Loucy (cell line): ENCODE data around the gene HAP1.
A peak's percentile ranks its signal among the peaks of the same experiment; 100 is the strongest.

Experiments used
- H2AFZ ChIP-seq: fragments of 200-600 bp; sonication (generic); 2 replicates; pipeline ENCODE4 v1.6.0; 2016; ENCODE audit warnings: antibody characterized with exemption, mild to moderate bottlenecking, low read length, moderate library complexity
- H3F3A ChIP-seq: fragments of 200-600 bp; 2 replicates; pipeline ENCODE4 v1.6.0; 2016; ENCODE audit warnings: antibody characterized with exemption, low read depth, mild to moderate bottlenecking
- H3K27me3 ChIP-seq: fragments of 200-600 bp; sonication (generic); 2 replicates; pipeline ENCODE4 v1.6.1; 2014; ENCODE audit warnings: low read length, mild to moderate bottlenecking; ENCODE audit not compliant: insufficient read depth, poor library complexity, severe bottlenecking
- H3K36me3 ChIP-seq: fragments of 200-600 bp; sonication (generic); 2 replicates; pipeline ENCODE4 v1.6.1; 2016; ENCODE audit warnings: low read length; ENCODE audit not compliant: insufficient read depth
- H3K4me1 ChIP-seq: fragments of 200-600 bp; sonication (generic); 2 replicates; pipeline ENCODE4 v1.5.1; 2014; ENCODE audit warnings: low read length, mild to moderate bottlenecking; ENCODE audit not compliant: insufficient read depth, poor library complexity, severe bottlenecking
- H3K4me2 ChIP-seq: fragments of 200-600 bp; sonication (generic); 2 replicates; pipeline ENCODE4 v1.6.0; 2014; ENCODE audit warnings: antibody characterized with exemption, low read length, low read depth, mild to moderate bottlenecking; ENCODE audit not compliant: poor library complexity, severe bottlenecking
- H3K4me3 ChIP-seq: fragments of 200-600 bp; sonication (generic); 2 replicates; pipeline ENCODE4 v1.5.1; 2014; ENCODE audit warnings: low read length, mild to moderate bottlenecking, mixed read lengths; ENCODE audit not compliant: poor library complexity, severe bottlenecking
- H3K79me2 ChIP-seq: fragments of 200-600 bp; sonication (generic); 2 replicates; pipeline ENCODE4 v1.6.1; 2014; ENCODE audit warnings: low read length; ENCODE audit not compliant: insufficient read depth
- H3K9ac ChIP-seq: fragments of 200-600 bp; sonication (generic); 2 replicates; pipeline ENCODE4 v1.6.0; 2014; ENCODE audit warnings: mild to moderate bottlenecking, low read depth, low read length, moderate library complexity; ENCODE audit not compliant: poor library complexity, severe bottlenecking
- H3K9me2 ChIP-seq: fragments of 200-600 bp; sonication (generic); replicated peaks from 2 replicates; pipeline ENCODE4 v1.6.1; 2016; ENCODE audit warnings: low read depth, low read length, mixed read lengths
- H3K9me3 ChIP-seq: fragments of 200-600 bp; sonication (generic); 2 replicates; pipeline ENCODE4 v1.6.1; 2014; ENCODE audit warnings: mild to moderate bottlenecking, antibody characterized with exemption, low read length, low read depth; ENCODE audit not compliant: insufficient read depth
- H4K20me1 ChIP-seq: fragments of 200-600 bp; sonication (generic); 2 replicates; pipeline ENCODE4 v1.6.0; 2014; ENCODE audit warnings: antibody characterized with exemption, low read length, mild to moderate bottlenecking; ENCODE audit not compliant: insufficient read depth, poor library complexity, severe bottlenecking
- CTCF ChIP-seq: fragments of 200-600 bp; sonication (generic); conservative IDR thresholded peaks from 2 replicates; pipeline ENCODE4 v1.5.1; 2014; ENCODE audit warnings: mild to moderate bottlenecking, antibody characterized with exemption, low read length
- EZH2phosphoT487 ChIP-seq: fragments of 200-600 bp; IDR thresholded peaks from 2 replicates; pipeline ENCODE4 v1.6.1; 2018; ENCODE audit warnings: antibody characterized with exemption, mild to moderate bottlenecking, moderate library complexity, borderline replicate concordance

HAP1 gene

DNA sequence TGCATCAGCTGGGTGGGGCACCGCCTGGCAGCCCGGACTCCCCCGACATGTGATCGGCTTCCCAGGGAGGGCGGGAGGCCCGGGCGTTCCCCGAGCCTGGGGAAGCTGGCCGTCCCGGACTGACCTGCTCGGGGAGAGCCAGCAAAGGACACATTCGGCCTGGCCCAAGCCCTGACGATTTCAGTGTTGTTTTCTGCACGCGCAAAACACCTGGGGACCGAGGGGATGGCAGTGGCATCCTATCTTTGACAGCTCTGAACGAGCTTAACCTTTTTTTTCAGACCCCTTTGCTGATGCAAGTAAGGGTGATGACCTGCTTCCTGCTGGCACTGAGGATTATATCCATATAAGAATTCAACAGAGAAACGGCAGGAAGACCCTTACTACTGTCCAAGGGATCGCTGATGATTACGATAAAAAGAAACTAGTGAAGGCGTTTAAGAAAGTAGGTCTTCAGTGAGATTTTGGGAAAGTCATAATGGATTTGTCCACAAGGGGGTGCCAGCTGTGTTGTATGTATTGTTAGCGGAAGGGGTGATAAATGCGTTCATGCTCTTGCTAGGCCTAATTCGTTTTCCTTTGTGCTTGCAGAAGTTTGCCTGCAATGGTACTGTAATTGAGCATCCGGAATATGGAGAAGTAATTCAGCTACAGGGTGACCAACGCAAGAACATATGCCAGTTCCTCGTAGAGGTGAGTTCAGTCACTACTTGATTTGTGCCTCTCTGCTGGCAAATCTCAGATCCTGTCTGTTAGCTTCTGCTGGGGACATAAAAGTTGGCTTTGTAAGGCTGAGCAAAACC, 44.7 kb downstream of the HAP1 start:
- Histone ChIP-seq H3K9me3 (no peaks in the 10 kb centered on the region), H3K79me2 (peaks cover 43% of the 10 kb centered on the region), H3K4me1 (peaks cover 28% of the 10 kb centered on the region), H3K4me3 (peak overlapping the region; percentile 93), H3K4me2 (peak overlapping the region; percentile 95), H3K36me3 (peaks cover 49% of the 10 kb centered on the region), H3F3A (peaks cover 3% of the 10 kb centered on the region; the same call in 1 of the 2 replicates), H3K27me3 (peaks cover 7% of the 10 kb centered on the region), H4K20me1 (peaks cover 38% of the 10 kb centered on the region), H2AFZ (no peak overlapping the region), H3K9me2 (no peaks in the 10 kb centered on the region), H3K9ac (peak overlapping the region; percentile 98)
- TF ChIP-seq CTCF (peak; percentile 81), EZH2phosphoT487 (no peak)

- no peaks in the 10 kb centered on the region for H3F3A ChIP-seq
Observed at GRCh38 chr17:41688641-41689496, 45.6 kb downstream of the HAP1 start, which contains the start of gene EIF1. EIF1 (plus strand) TSS chr17:41688885; CDS start chr17:41689039, 154 bp downstream.

More at GRCh38 chr17:41688641-41689496, 45.6 kb downstream of the HAP1 start, which contains the start of gene EIF1:
- Histone ChIP-seq H3K79me2 (peaks cover 43% of the 10 kb centered on the region), H3K4me3 (peak within 1 kb of the TSS; percentile 93), H2AFZ (peak within 1 kb of the TSS; percentile 79), H3K27me3 (peaks cover 7% of the 10 kb centered on the region), H3K4me1 (peaks cover 28% of the 10 kb centered on the region), H3K9me3 (no peaks in the 10 kb centered on the region), H3K9me2 (no peaks in the 10 kb centered on the region), H3K36me3 (peaks cover 44% of the 10 kb centered on the region), H3K4me2 (peak within 1 kb of the TSS; percentile 95), H4K20me1 (peaks cover 38% of the 10 kb centered on the region), H3K9ac (peak within 1 kb of the TSS; percentile 98)
- TF ChIP-seq CTCF, result no peak
- TF ChIP-seq EZH2phosphoT487, result no peak
